ENCODE data around the gene OR51Q1.

OR51Q1 gene

DNA sequence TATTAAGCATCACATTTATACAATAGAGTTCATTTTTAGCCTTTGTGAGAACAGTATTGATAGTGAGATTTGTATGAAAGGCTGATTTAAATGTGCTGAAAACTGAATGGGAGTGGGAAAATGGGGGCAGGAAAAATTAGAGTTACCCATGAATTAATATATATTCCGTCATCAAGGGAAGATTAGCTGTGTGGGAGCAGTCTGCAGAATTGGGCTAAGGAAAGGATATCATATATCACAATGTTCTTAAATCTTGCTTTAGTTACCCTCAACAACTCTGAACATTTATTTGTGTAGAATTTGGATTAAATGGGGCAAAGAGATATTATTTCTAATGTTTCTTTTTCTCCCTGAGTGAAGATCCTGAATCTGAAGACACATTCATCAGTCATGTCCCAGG, at the start of gene OR51Q1:
Gene OR51Q1 (plus strand): TSS at position 301 of the 400 bp plus-strand sequence. CDS start 90 bp downstream, at position 391.
- no peak for DNase-seq

GRCh38 chr11:5380740-5381342, 41.1 kb upstream of the OR51Q1 start:
- no peak for DNase-seq

DNA sequence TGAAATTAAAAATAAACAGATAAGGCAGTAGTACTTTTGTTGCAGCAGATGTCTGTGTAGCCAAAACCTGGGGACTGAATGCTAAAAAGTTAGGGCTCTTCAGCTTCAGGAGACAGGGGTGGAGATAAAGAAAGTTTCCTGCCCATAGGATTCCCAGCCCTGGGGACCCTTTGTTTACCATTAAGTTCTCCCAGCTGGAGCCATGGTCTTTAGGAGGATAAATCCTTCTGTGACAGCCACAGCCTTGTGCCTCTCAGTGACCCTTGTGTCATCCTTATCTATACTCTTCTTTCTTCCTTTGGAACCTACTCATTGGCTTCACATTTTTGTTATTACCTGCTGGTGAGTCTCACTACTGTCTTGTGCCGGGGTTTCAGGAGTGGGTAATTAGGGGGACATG, 38.3 kb upstream of the OR51Q1 start, which contains the start of gene OR51M1:
Gene OR51M1 (plus strand): TSS at position 237 of the 400 bp plus-strand sequence. CDS start 5,587 bp downstream, outside the sequence.
- DNase-seq = no peak

- DNase-seq = no peak
These were observed 37.6 kb upstream of the OR51Q1 start for GRCh38 chr11:5384335-5384734.

- no peak for DNase-seq
These were observed 31.7 kb upstream of the OR51Q1 start for GRCh38 chr11:5390210-5390609.

GRCh38 chr11:5394091-5394490, 27.8 kb upstream of the OR51Q1 start:
- DNase-seq = no peak

DNA sequence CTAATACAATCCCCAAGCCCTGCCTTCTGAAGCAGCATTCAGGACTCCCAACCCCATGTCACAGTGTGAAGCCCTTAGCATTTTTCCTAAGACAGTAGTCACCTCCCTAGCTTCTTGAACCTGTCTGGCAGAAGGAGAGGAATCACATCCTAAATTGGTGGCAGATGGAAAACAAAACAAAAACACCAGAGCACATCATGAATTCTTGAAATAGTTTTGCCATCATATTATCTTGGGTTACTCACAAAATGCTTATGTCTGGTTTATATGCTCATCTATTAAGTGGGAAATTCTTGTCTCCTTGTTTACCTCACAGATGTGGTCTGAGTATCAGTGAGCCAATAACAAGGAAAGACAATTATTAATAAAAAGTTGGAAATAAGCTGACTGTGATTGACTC, 23.0 kb upstream of the OR51Q1 start:
- no peak for DNase-seq

DNA sequence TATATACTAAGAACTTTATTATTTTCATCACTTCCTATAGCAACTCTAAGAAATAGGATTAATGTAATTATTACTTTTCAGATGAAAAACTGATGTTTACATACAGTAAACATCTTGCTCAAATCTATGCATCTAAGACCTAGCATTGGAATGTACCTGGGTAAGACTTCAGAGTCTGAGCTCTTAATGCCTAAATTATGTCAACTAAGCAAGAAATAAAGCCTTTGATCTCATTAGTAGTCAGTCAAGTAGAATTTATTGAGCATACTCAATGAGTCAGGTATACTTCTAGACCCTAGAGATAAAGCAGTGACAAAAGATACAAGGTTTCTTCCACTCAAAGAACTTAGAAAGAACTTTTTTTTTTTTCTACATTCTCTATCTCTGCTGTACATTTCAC, 16.7 kb upstream of the OR51Q1 start:
- no peak for DNase-seq

DNA sequence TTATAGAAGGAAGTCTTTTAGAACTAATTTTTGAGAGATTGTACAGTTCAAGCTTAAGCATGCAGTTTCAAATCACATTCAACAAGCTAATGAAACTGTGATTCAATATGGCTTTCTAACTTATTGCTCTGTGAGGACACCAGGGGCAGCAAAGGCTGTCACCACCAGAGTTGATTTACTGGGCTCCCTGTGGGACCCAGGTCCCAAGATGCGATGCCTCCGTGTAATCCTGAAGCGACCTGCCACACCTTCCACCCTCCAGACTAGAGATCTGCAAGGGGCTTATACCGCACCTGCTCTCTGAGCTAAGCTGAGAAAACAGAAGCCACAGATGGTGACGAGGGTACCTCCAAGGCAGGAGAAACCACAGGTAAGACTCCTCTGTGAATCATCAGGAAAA, 918 bp upstream of the OR51Q1 start:
- DNase-seq = no peak

DNA sequence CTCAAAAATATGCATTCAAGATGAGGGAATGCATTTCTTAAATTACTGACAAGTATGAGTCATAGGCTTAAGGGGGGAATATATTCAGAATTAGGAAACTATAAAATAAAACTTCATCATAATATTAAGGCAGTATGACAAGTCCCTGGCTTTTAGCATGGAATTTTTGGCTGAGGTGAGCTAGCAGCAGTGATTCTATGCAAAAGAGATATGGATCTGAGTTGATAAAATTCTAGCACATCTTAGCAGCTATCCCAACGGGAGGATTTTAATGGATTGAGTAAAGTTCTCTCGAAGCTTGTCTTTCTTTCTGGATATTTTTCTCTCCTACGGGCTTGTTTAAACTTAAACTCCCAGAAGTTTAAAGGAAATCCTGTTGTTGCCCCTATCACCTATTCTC, 1.2 kb downstream of the OR51Q1 start:
- DNase-seq = no peak

DNA sequence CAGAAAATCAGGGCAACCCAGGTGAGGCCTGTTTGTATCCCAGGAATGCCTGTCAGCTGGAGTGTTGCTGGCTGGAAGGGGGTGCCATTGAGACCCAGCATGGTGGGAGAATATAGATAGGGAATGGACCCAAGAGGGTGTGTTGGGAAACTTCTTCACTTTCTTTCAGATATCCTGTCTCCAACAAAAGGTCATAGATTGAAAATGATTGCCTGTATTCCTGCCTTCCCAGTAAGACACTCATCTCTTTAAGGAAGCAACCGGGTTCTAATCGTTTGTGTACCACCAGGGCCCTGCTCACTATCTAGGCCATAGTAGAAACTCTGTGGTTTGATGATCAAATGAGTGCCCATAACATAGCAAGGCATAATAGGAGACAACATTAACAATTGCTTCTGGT, 19.5 kb downstream of the OR51Q1 start, which contains the start of gene OR51I1:
Gene OR51I1 (minus strand): TSS at position 101 of the 400 bp plus-strand sequence. CDS start 0 bp downstream, at position 101.
- DNase-seq = no peak

DNA sequence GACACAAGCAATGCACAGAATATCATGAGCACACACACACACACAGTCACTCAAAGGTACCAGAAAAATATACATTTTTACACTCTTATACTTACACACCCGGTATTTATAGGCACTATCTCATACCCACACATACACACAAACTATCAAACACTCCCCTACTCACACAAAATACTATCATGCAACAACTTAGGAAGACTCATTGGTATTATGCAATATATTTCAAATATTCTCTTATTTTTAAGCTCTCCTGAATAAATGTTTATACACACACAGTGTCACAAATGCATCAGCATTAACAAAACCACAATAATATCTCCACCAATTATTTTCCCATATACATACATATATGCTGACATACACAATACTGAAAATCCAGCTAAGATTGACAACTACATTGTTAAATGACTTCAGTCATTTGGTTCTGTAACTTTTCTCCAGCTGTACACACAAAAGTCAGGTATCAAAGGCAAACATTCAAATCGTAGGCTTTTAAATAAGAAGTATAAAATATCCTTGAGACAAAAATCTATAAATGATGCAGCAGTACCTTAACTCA, 22.0 kb downstream of the OR51Q1 start:
- no peak for DNase-seq

DNA sequence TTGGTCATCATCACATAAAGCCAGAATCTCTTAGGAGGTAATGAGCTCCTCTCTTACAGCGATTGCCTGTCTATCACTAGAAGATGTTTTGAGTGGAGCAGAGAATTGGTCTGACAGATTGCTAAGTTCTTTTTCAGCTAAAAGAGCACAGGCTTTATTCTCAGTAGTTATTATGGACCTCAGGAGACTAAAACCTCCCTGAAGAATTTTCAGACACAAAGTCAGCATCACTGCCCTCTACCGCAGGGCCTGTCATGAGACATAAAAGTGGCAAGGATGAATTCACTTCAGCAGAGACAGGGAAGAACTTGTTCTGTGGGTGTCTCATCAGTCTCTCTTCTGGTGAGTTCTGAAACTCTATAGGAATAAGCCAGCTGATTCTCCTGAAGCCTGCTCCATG, 27.1 kb downstream of the OR51Q1 start, which contains the start of gene OR51I2:
Gene OR51I2 (plus strand): TSS at position 301 of the 400 bp plus-strand sequence. CDS start 4,166 bp downstream, outside the sequence.
- no peak for DNase-seq

DNA sequence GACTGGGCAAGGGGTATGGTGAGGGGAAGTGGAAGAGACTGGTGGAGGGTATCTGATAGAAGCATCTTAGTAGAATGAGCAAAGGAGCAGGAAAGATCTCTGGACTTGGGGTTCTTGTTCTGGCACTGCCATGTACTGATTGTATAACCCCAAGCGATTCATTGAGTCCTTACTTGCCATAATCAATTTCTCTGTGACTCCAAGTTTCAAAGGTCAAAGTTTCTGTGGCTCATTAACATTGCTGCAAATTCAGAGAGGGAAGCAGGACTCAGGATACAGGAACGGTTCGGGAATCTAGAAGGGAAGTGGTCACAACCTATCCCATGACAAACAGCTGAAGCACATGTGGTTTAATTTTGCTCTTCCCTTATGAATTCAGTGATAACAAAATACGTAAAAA, 27.5 kb downstream of the OR51Q1 start:
- DNase-seq = no peak

DNA sequence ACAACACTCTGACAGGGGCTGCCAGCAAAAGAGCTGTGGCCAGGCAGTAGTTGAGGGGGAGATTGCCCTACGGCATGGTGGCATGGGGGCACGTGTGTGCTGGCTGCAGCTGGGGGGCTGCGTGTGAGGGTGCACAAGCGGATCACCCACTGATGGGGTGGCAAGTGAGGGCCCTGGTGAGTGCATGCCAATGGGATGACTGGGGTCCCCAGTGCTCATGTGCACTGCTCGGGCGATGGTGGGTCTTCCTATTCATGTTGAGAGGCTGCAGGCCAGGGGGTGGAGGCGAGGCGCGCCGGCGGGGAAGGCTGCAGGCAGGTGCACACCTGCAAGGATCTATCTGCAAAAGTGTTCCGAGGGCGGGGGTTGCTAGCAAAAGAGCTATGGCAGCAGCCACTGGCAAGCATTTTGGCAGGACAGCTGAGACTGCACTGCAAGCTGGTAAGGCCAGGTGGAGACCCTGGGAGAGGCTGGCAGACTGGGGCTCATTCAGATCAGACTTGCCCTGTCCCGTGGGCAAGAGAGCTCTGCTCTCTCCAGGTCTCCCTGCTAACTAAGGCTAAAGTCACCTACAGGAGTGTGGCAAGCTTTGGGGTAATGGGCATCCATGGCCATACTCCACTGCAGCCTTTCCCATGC, 39.2 kb downstream of the OR51Q1 start:
- DNase-seq = no peak

DNA sequence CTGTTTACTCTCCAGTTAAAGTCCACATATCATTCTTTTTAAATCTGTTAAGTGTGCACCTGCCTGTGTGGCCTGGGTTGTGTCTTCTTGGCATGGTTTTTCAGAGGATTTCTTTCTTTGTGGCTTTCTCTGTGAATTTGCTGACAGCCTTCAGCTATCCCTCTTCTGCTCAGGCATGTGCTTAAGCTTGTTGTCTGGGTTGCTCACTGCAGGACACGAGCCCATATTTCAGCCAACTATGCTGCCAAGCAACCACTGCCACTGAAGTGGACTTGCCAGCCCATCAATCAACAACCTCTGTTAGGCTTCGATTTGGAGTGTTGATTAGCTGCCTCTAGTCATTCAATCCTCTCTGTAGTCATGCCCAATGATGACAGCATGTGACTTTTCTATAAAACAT, 45.6 kb downstream of the OR51Q1 start:
- DNase-seq = no peak

Data from stimulated activated naive CD4-positive, alpha-beta T cell (primary cell).